ENCODE measurements around the gene ABCA3.

Gene ABCA3

GRCh38 chr16:2275476-2276367 lies 64.8 kb downstream of the ABCA3 start:
- no peak for TF ChIP-seq CTCF (IDR thresholded peaks at IDR 0.05; ENCODE audit: low read length, missing control alignments)

GRCh38 chr16:2273931-2274330 lies 66.6 kb downstream of the ABCA3 start:
- H3K4me3 ChIP-seq (replicated peaks; ENCODE audit: low read depth, low read length) = no peak overlapping the region
- no peak for DNase-seq (ENCODE audit: low read depth)
- TF ChIP-seq CTCF (IDR thresholded peaks at IDR 0.05; ENCODE audit: low read length, missing control alignments) = no peak

More at GRCh38 chr16:2275476-2276367, 64.8 kb downstream of the ABCA3 start:
- H3K4me3 ChIP-seq (replicated peaks; ENCODE audit: low read depth, low read length) = no peak overlapping the region
- DNase-seq (ENCODE audit: low read depth) = no peak

DNA sequence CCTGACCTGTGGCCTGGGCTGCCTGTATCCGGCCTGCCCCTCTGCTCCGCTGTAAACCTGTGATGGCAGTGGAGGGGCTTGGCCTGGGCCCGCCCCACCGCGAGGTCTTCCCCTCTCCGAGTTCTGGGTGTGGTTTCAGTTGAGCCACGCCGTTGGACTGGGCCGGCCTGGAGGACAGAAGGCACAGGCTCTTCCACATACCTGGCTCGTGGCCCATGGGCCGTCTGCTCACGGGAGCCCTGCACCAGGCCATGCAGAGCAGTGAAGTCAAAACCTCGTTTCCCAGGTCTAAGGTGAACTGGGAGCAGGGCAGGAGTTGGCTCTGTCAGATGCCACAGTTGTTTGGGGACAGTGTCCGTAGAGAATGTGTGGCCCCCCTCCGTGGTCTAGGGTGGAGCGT lies 67.0 kb downstream of the ABCA3 start:
- TF ChIP-seq CTCF (IDR thresholded peaks at IDR 0.05; ENCODE audit: low read length, missing control alignments) = no peak
- no peak overlapping the region for H3K4me3 ChIP-seq (replicated peaks; ENCODE audit: low read depth, low read length)

GRCh38 chr16:2271848-2272461 lies 68.6 kb downstream of the ABCA3 start:
- no peak for DNase-seq (ENCODE audit: low read depth)
- TF ChIP-seq CTCF (IDR thresholded peaks at IDR 0.05; ENCODE audit: low read length, missing control alignments) = no peak
- H3K4me3 ChIP-seq (replicated peaks; ENCODE audit: low read depth, low read length) = no peak overlapping the region

More for the DNA sequence above, 67.0 kb downstream of the ABCA3 start:
- DNase-seq (ENCODE audit: low read depth) = no peak

DNA sequence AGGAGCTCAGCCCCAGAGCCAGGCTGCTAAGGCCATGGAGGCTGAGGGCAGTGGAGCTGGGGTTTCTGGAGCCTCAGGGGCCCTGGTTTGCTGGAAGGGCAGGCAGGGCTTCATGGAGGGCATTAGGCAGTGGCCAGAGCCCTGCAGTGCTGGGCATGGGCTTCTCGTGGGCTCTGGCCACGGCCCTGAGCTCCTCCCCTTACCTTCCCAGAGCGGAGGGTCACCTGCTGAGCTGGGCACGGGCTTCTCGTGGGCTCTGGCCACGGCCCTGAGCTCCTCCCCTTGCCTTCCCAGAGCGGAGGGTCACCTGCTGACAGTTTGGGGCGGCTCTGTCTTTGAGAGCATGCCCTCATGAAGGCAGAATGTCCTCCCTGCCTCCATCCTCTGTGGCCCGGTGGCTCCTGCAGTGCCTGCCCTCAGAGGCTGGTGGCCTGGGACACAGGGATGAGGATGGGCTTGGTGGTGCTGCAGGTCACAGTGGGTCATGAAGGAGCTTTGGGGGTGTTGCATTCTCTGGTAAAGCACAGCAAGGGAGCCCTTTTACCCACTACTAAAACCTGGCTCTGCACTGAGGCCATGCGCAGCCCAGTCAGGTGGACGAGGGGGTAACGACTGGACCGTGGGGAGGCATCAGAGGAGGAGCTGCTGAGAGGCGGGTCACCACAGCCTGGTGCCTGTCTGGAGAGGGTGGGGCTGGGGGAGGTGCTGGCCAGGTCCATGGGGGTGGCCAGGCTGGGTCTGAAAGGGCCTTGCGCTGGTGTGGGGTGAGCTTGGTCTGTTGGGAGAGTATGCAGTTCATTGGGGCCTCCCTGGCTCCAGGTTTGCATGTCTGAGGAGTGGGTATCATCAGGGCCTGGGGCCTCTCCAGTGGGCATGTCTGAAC lies 69.7 kb downstream of the ABCA3 start:
- no peak for DNase-seq (ENCODE audit: low read depth)
- H3K4me3 ChIP-seq (replicated peaks; ENCODE audit: low read depth, low read length) = no peak overlapping the region
- no peak for TF ChIP-seq CTCF (IDR thresholded peaks at IDR 0.05; ENCODE audit: low read length, missing control alignments)

DNA sequence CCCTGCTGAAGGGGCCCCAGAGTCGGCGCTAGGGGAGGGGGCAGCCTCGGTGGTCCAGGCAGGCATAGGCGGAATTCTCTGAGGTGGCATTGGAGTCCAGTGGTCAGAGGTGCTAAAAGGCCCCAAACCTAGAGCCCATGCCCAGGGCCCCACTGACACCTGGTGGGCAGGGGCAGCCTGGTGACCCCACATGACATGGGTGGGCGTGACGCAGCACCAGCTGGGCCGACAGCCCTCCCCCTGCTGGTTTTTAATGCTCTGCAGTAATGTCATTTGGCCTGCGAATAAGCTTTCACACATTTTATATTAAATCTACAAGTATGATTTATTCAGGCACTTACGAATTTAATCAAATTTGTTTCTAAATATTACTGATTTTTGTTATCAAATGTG lies 70.5 kb downstream of the ABCA3 start:
- DNase-seq (ENCODE audit: low read depth) = no peak
- no peak overlapping the region for H3K4me3 ChIP-seq (replicated peaks; ENCODE audit: low read depth, low read length)
- TF ChIP-seq CTCF (IDR thresholded peaks at IDR 0.05; ENCODE audit: low read length, missing control alignments) = no peak
